HepG2 (cell line): ENCODE measurements around the gene TSNAXIP1. TPM values are rescaled to one million over a fixed set of nuclear protein-coding genes. Genes with fewer than 3 reads are reported as not detected.
A peak's percentile ranks its signal among the peaks of the same experiment; 100 is the strongest.

ENCODE experiments used
- BRCA1 ChIP-seq: sonication (generic); formaldehyde crosslinking; IDR thresholded peaks from 2 replicates; pipeline ENCODE4 v1.4.0; 2020; ENCODE audit warnings: missing genetic modification reagents
- FOXA3 ChIP-seq: IDR thresholded peaks from 2 replicates; pipeline ENCODE4 v1.6.1; 2016; ENCODE audit warnings: missing genetic modification reagents, missing compliant biosample characterization
- HCFC1 ChIP-seq: fragments of 150-350 bp; IDR thresholded peaks from 2 replicates; pipeline ENCODE4 v1.6.1; 2014; ENCODE audit warnings: low read depth, low read length
- HNRNPUL1 ChIP-seq: fragments of 200-400 bp; formaldehyde crosslinking; IDR thresholded peaks from 2 replicates; pipeline ENCODE4 v1.6.1; 2017; ENCODE audit warnings: low read depth, mild to moderate bottlenecking, low read length, moderate library complexity
- KLF13 ChIP-seq: sonication (generic); formaldehyde crosslinking; IDR thresholded peaks from 2 replicates; pipeline ENCODE4 v1.4.0; 2020; ENCODE audit warnings: mild to moderate bottlenecking, missing genetic modification reagents
- MLLT10 ChIP-seq: sonication (generic); formaldehyde crosslinking; IDR thresholded peaks from 2 replicates; pipeline ENCODE4 v1.4.0; 2020; ENCODE audit warnings: missing genetic modification reagents
- RAD21 ChIP-seq: fragments of 450-650 bp; formaldehyde crosslinking; IDR thresholded peaks from 2 replicates; pipeline ENCODE4 v1.5.0; 2020; ENCODE audit warnings: mild to moderate bottlenecking
- ZEB1 ChIP-seq: IDR thresholded peaks from 2 replicates; pipeline ENCODE4 v1.6.1; 2012; ENCODE audit warnings: mild to moderate bottlenecking, low read depth, inconsistent platforms; ENCODE audit not compliant: insufficient replicate concordance
- ZFP82 ChIP-seq: sonication (generic); formaldehyde crosslinking; IDR thresholded peaks from 2 replicates; pipeline ENCODE4 v1.5.1; 2020; ENCODE audit warnings: mild to moderate bottlenecking, missing genetic modification reagents, borderline replicate concordance
- ZNF207 ChIP-seq: fragments of 450-650 bp; IDR thresholded peaks from 2 replicates; pipeline ENCODE4 v1.6.1; 2016; ENCODE audit warnings: antibody characterized with exemption, borderline replicate concordance
- ZNF383 ChIP-seq: sonication (generic); formaldehyde crosslinking; IDR thresholded peaks from 2 replicates; pipeline ENCODE4 v1.4.0; 2020; ENCODE audit warnings: missing genetic modification reagents, mild to moderate bottlenecking, borderline replicate concordance
- ZNF558 ChIP-seq: sonication (generic); formaldehyde crosslinking; IDR thresholded peaks from 2 replicates; pipeline ENCODE4 v1.9.0; 2022; ENCODE audit warnings: mild to moderate bottlenecking, missing genetic modification reagents, borderline replicate concordance
- polyA plus RNA-seq, 8 experiments: library from polyadenylated mRNA; depleted of rRNA in 3 of 8; stranded (reverse) in 7 of 8; unstranded in 1 of 8; fragments of >200 nt; fragmentation: Illumina TruSeq in 4 of 8; extraction: Trizol in 4 of 8; gene quantifications; 2 replicates each; pipeline versions ENCODE4 v1.2.1 to v1.2.3, GENCODE V29; 2011 to 2016; ENCODE audit warnings: low read depth in 4 of 8, missing spikeins in 1 of 8, mixed read lengths in 1 of 8; ENCODE audit not compliant: insufficient read depth in 1 of 8
- total RNA-seq, 5 experiments: library from RNA; depleted of rRNA; stranded (reverse); fragments of >200 nt; fragmentation: Illumina TruSeq; extraction: Trizol; gene quantifications; 2 replicates each; pipeline ENCODE4 v1.2.3, GENCODE V29; 2016; ENCODE audit warnings: low read depth in 1 of 5
- TF ChIP-seq, protein P1 (sequence below): sonication (generic); formaldehyde crosslinking; IDR thresholded peaks from 2 replicates; pipeline ENCODE4 v1.8.0; 2022; ENCODE audit warnings: mild to moderate bottlenecking, missing genetic modification reagents
- TF ChIP-seq, protein P2 (sequence below): sonication (generic); formaldehyde crosslinking; IDR thresholded peaks from 2 replicates; pipeline ENCODE4 v1.5.0; 2020; ENCODE audit warnings: mild to moderate bottlenecking, missing genetic modification reagents, moderate library complexity
- TF ChIP-seq, protein P3 (sequence below): sonication (generic); formaldehyde crosslinking; IDR thresholded peaks from 2 replicates; pipeline ENCODE4 v1.9.0; 2021; ENCODE audit warnings: missing genetic modification reagents, borderline replicate concordance
- TF ChIP-seq, protein P4 (sequence below): sonication (generic); formaldehyde crosslinking; IDR thresholded peaks from 2 replicates; pipeline ENCODE4 v1.5.0; 2020; ENCODE audit warnings: missing genetic modification reagents, mild to moderate bottlenecking, borderline replicate concordance
- TF ChIP-seq, protein P5 (sequence below): sonication (generic); formaldehyde crosslinking; IDR thresholded peaks from 2 replicates; pipeline ENCODE4 v1.5.1; 2020; ENCODE audit warnings: mild to moderate bottlenecking, missing genetic modification reagents, borderline replicate concordance

The TSNAXIP1 gene
- total and polyA plus RNA-seq, 2 of the 13 experiments (the other 11 are each of a cell fraction or from before 2014, with no cell fraction given): 0.37 to 0.86 TPM

DNA sequence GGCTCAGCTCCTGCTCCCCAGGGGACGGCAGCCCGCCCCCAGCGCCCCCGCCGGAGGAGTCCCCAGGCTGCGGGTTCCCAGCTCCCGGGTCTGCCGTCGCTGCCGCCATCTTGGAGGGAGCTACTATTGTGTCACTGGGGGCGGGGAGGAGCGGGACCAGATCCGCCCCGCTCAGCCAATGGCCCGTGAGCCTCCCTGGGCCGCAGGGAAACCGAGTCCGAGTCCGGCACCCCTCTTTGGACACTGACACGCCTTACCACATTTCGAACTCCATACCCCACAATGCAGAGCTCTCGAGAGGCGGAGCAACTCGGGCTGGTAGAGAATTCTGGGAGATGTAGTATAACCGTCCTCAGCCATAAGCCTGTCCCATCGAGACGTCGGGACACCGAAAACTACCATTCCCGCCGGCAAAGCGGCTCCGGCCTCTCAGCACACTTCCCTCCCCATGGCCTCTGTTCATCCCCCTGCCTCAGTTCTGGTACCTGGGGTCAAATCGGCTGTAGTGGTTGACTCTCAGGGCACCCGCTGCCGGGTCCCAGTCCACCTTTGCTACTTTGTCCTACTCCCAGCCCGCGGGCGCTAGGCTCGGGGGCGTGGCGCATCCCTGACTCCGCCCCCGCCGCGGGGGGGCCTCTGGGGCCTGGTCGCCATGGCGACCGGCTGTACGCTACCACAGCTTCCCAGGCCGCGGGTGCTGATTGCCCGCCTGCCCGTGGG, at the start of gene TSNAXIP1, which contains the start of gene RANBP10 (continued):
- TF ChIP-seq, protein P1, sequence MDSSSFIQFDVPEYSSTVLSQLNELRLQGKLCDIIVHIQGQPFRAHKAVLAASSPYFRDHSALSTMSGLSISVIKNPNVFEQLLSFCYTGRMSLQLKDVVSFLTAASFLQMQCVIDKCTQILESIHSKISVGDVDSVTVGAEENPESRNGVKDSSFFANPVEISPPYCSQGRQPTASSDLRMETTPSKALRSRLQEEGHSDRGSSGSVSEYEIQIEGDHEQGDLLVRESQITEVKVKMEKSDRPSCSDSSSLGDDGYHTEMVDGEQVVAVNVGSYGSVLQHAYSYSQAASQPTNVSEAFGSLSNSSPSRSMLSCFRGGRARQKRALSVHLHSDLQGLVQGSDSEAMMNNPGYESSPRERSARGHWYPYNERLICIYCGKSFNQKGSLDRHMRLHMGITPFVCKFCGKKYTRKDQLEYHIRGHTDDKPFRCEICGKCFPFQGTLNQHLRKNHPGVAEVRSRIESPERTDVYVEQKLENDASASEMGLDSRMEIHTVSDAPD (CRISPR knock-in tag): no peak
- peak; percentile 18; the same call in 1 of the 2 replicates for TF ChIP-seq FOXA3 (CRISPR knock-in tag)
- TF ChIP-seq ZNF558: no peak
- TF ChIP-seq HNRNPUL1: no peak
- TF ChIP-seq, protein P2, sequence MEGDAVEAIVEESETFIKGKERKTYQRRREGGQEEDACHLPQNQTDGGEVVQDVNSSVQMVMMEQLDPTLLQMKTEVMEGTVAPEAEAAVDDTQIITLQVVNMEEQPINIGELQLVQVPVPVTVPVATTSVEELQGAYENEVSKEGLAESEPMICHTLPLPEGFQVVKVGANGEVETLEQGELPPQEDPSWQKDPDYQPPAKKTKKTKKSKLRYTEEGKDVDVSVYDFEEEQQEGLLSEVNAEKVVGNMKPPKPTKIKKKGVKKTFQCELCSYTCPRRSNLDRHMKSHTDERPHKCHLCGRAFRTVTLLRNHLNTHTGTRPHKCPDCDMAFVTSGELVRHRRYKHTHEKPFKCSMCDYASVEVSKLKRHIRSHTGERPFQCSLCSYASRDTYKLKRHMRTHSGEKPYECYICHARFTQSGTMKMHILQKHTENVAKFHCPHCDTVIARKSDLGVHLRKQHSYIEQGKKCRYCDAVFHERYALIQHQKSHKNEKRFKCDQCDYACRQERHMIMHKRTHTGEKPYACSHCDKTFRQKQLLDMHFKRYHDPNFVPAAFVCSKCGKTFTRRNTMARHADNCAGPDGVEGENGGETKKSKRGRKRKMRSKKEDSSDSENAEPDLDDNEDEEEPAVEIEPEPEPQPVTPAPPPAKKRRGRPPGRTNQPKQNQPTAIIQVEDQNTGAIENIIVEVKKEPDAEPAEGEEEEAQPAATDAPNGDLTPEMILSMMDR (CRISPR knock-in tag): no peak
- TF ChIP-seq, protein P3, sequence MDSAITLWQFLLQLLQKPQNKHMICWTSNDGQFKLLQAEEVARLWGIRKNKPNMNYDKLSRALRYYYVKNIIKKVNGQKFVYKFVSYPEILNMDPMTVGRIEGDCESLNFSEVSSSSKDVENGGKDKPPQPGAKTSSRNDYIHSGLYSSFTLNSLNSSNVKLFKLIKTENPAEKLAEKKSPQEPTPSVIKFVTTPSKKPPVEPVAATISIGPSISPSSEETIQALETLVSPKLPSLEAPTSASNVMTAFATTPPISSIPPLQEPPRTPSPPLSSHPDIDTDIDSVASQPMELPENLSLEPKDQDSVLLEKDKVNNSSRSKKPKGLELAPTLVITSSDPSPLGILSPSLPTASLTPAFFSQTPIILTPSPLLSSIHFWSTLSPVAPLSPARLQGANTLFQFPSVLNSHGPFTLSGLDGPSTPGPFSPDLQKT (CRISPR knock-in tag): no peak; the same call in 1 of the 2 replicates
- TF ChIP-seq KLF13: peak; percentile 85; the same call in 1 of the 2 replicates
- peak; percentile 99 for TF ChIP-seq HCFC1
- no peak for TF ChIP-seq MLLT10
- peak; percentile 31 for TF ChIP-seq ZEB1
- TF ChIP-seq ZNF383 (CRISPR knock-in tag): no peak; the same call in 1 of the 2 replicates
- TF ChIP-seq RAD21: no peak; the same call in 1 of the 2 replicates
- TF ChIP-seq ZFP82 (CRISPR knock-in tag): no peak
- TF ChIP-seq BRCA1 (CRISPR knock-in tag): no peak
- TF ChIP-seq, protein P4, sequence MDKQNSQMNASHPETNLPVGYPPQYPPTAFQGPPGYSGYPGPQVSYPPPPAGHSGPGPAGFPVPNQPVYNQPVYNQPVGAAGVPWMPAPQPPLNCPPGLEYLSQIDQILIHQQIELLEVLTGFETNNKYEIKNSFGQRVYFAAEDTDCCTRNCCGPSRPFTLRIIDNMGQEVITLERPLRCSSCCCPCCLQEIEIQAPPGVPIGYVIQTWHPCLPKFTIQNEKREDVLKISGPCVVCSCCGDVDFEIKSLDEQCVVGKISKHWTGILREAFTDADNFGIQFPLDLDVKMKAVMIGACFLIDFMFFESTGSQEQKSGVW (CRISPR knock-in tag): no peak
- TF ChIP-seq, protein P5, sequence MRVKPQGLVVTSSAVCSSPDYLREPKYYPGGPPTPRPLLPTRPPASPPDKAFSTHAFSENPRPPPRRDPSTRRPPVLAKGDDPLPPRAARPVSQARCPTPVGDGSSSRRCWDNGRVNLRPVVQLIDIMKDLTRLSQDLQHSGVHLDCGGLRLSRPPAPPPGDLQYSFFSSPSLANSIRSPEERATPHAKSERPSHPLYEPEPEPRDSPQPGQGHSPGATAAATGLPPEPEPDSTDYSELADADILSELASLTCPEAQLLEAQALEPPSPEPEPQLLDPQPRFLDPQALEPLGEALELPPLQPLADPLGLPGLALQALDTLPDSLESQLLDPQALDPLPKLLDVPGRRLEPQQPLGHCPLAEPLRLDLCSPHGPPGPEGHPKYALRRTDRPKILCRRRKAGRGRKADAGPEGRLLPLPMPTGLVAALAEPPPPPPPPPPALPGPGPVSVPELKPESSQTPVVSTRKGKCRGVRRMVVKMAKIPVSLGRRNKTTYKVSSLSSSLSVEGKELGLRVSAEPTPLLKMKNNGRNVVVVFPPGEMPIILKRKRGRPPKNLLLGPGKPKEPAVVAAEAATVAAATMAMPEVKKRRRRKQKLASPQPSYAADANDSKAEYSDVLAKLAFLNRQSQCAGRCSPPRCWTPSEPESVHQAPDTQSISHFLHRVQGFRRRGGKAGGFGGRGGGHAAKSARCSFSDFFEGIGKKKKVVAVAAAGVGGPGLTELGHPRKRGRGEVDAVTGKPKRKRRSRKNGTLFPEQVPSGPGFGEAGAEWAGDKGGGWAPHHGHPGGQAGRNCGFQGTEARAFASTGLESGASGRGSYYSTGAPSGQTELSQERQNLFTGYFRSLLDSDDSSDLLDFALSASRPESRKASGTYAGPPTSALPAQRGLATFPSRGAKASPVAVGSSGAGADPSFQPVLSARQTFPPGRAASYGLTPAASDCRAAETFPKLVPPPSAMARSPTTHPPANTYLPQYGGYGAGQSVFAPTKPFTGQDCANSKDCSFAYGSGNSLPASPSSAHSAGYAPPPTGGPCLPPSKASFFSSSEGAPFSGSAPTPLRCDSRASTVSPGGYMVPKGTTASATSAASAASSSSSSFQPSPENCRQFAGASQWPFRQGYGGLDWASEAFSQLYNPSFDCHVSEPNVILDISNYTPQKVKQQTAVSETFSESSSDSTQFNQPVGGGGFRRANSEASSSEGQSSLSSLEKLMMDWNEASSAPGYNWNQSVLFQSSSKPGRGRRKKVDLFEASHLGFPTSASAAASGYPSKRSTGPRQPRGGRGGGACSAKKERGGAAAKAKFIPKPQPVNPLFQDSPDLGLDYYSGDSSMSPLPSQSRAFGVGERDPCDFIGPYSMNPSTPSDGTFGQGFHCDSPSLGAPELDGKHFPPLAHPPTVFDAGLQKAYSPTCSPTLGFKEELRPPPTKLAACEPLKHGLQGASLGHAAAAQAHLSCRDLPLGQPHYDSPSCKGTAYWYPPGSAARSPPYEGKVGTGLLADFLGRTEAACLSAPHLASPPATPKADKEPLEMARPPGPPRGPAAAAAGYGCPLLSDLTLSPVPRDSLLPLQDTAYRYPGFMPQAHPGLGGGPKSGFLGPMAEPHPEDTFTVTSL (CRISPR knock-in tag): no peak; the same call in 1 of the 2 replicates
- no peak for TF ChIP-seq ZNF207
